WTC11 (cell line): ENCODE measurements around the gene ENDOV. TPM values are rescaled to one million over a fixed set of nuclear protein-coding genes. Genes with fewer than 3 reads are reported as not detected.

Experiments
- ATAC-seq: fragments of 200-7000 bp; cut with Tn5 transposase; 2 replicates; pipeline ENCODE4 v1.10.0; 2021; ENCODE audit warnings: mild to moderate bottlenecking, moderate library complexity
- CTCF ChIA-PET: fragments of 300-600 bp; sonication (Branson Sonifier 250); formaldehyde crosslinking; loops from one replicate; lab custom pipeline; 2021; ENCODE audit warnings: antibody characterized with exemption; lab: Charles Lee
- POLR2A ChIA-PET: fragments of 350-600 bp; sonication (Branson Sonifier 250); formaldehyde crosslinking; loops from one replicate; lab custom pipeline; 2021; ENCODE audit warnings: antibody characterized with exemption; lab: Charles Lee
- DNase-seq: peaks from one replicate; pipeline ENCODE4 v3.0.0; 2021; ENCODE audit warnings: low spot score
- H3K27ac Mint-ChIP-seq: 2 replicates; pipeline ENCODE4 v1.8.0; 2021; ENCODE audit warnings: mixed read lengths
- H3K27me3 Mint-ChIP-seq: 2 replicates; pipeline ENCODE4 v1.8.0; 2021; ENCODE audit warnings: low read depth, mild to moderate bottlenecking, moderate library complexity, mixed read lengths
- H3K36me3 Mint-ChIP-seq: 2 replicates; pipeline ENCODE4 v1.8.0; 2021; ENCODE audit warnings: mixed read lengths
- H3K4me1 Mint-ChIP-seq: 2 replicates; pipeline ENCODE4 v1.8.0; 2022; ENCODE audit warnings: mixed read lengths
- H3K4me3 Mint-ChIP-seq: 2 replicates; pipeline ENCODE4 v1.8.0; 2021; ENCODE audit warnings: mild to moderate bottlenecking, moderate library complexity, mixed read lengths
- H3K9me3 Mint-ChIP-seq: 2 replicates; pipeline ENCODE4 v1.8.0; 2021; ENCODE audit warnings: mixed read lengths
- ATF6 ChIP-seq: sonication (generic); formaldehyde crosslinking; IDR thresholded peaks from 2 replicates; pipeline ENCODE4 v1.8.1; 2023; ENCODE audit warnings: mild to moderate bottlenecking, missing genetic modification reagents
- E2F5 ChIP-seq: sonication (generic); formaldehyde crosslinking; IDR thresholded peaks from 2 replicates; pipeline ENCODE4 v1.8.1; 2022; ENCODE audit warnings: mild to moderate bottlenecking, moderate library complexity, missing genetic modification reagents
- ESRRA ChIP-seq: sonication (generic); formaldehyde crosslinking; IDR thresholded peaks from 2 replicates; pipeline ENCODE4 v1.8.1; 2022; ENCODE audit warnings: mild to moderate bottlenecking, missing genetic modification reagents, borderline replicate concordance
- FOXJ3 ChIP-seq: sonication (generic); formaldehyde crosslinking; IDR thresholded peaks from 2 replicates; pipeline ENCODE4 v1.9.0; 2021; ENCODE audit warnings: missing genetic modification reagents, mild to moderate bottlenecking, borderline replicate concordance
- FOXP4 ChIP-seq: sonication (generic); formaldehyde crosslinking; IDR thresholded peaks from 2 replicates; pipeline ENCODE4 v1.8.0; 2022; ENCODE audit warnings: mild to moderate bottlenecking, missing genetic modification reagents
- GTF2I ChIP-seq: fragments of 250-450 bp; sonication (Bioruptor Pico); conservative IDR thresholded peaks from 2 replicates; pipeline ENCODE4 v1.4.0; 2021; ENCODE audit warnings: mild to moderate bottlenecking
- JUN ChIP-seq: sonication (generic); formaldehyde crosslinking; IDR thresholded peaks from 2 replicates; pipeline ENCODE4 v1.8.0; 2023; ENCODE audit warnings: mild to moderate bottlenecking, missing genetic modification reagents
- MAX ChIP-seq: sonication (generic); formaldehyde crosslinking; IDR thresholded peaks from 2 replicates; pipeline ENCODE4 v1.8.0; 2022; ENCODE audit warnings: mild to moderate bottlenecking, missing genetic modification reagents
- NR1H2 ChIP-seq: sonication (generic); formaldehyde crosslinking; IDR thresholded peaks from 2 replicates; pipeline ENCODE4 v1.9.0; 2021; ENCODE audit warnings: mild to moderate bottlenecking, moderate library complexity, missing genetic modification reagents
- OVOL2 ChIP-seq: fragments of 250-450 bp; sonication (Bioruptor Pico); IDR thresholded peaks from 2 replicates; pipeline ENCODE4 v1.9.0; 2021; ENCODE audit warnings: mild to moderate bottlenecking, borderline replicate concordance
- PRDM15 ChIP-seq: sonication (generic); formaldehyde crosslinking; IDR thresholded peaks from 2 replicates; pipeline ENCODE4 v1.8.0; 2022; ENCODE audit warnings: missing genetic modification reagents
- USF2 ChIP-seq: sonication (generic); formaldehyde crosslinking; IDR thresholded peaks from 2 replicates; pipeline ENCODE4 v1.8.1; 2023; ENCODE audit warnings: mild to moderate bottlenecking, missing genetic modification reagents, moderate library complexity
- ZNF219 ChIP-seq: sonication (generic); formaldehyde crosslinking; IDR thresholded peaks from 2 replicates; pipeline ENCODE4 v1.8.0; 2023; ENCODE audit warnings: missing genetic modification reagents, mild to moderate bottlenecking, borderline replicate concordance
- ZNF263 ChIP-seq: sonication (generic); formaldehyde crosslinking; IDR thresholded peaks from 2 replicates; pipeline ENCODE4 v1.8.1; 2022; ENCODE audit warnings: low read depth, mild to moderate bottlenecking, moderate library complexity, missing genetic modification reagents
- ZNF396 ChIP-seq: fragments of 250-450 bp; sonication (Bioruptor Pico); IDR thresholded peaks from 2 replicates; pipeline ENCODE4 v1.8.0; 2021; ENCODE audit warnings: mild to moderate bottlenecking, moderate library complexity, borderline replicate concordance
- total RNA-seq: library from RNA; stranded (reverse); gene quantifications from 3 replicates; pipeline ENCODE4 v1.2.3, GENCODE V29; 2021

Gene ENDOV
- total RNA-seq, 1 experiment from 2014 or later, result 25.2 TPM

- no peak for TF ChIP-seq E2F5
- no peak for TF ChIP-seq NR1H2 (CRISPR knock-in tag)
- TF ChIP-seq USF2 (CRISPR knock-in tag), result no peak
- TF ChIP-seq OVOL2, result no peak
- TF ChIP-seq, all 79 proteins: peak for 0
- no peak overlapping the region for H3K4me3 Mint-ChIP-seq
- DNase-seq (no peak), ATAC-seq (no peak)
- peaks cover 15% of the 10 kb centered on the region for H3K4me1 Mint-ChIP-seq
- H3K36me3 Mint-ChIP-seq, result no peaks in the 10 kb centered on the region
- H3K9me3 Mint-ChIP-seq, result no peaks in the 10 kb centered on the region
- CTCF ChIA-PET, result interaction anchor here (0.6 to 1.5 kb wide), 2 partner anchors 25 to 351 kb away, joined by 3 to 7 read pairs; partner anchors contain the start of gene GAA
- POLR2A ChIA-PET, result no interaction called here
- peaks cover 17% of the 10 kb centered on the region for H3K27me3 Mint-ChIP-seq
- no peak overlapping the region for H3K27ac Mint-ChIP-seq
Observed at GRCh38 chr17:80452173-80452915, 37.4 kb downstream of the ENDOV start.

- H3K4me3 Mint-ChIP-seq, result peak overlapping the region; percentile 91
- no peak for DNase-seq
- TF ChIP-seq JUN (CRISPR knock-in tag) (no peak), MAX (CRISPR knock-in tag) (no peak), PRDM15 (CRISPR knock-in tag) (no peak), OVOL2 (no peak), ZNF263 (CRISPR knock-in tag) (no peak)
- H3K36me3 Mint-ChIP-seq, result no peaks in the 10 kb centered on the region
- no peak for ATAC-seq
- ChIA-PET CTCF (interaction anchor here (0.6 to 2.5 kb wide), 4 partner anchors 25 to 352 kb away, joined by 3 to 24 read pairs (median 6); partner anchors contain the start of gene GAA), POLR2A (no interaction called here)
- peak overlapping the region; percentile 49; the same call in 1 of the 2 replicates for H3K27ac Mint-ChIP-seq
- H3K9me3 Mint-ChIP-seq, result no peaks in the 10 kb centered on the region
- H3K27me3 Mint-ChIP-seq, result peaks cover 24% of the 10 kb centered on the region
- H3K4me1 Mint-ChIP-seq, result peaks cover 15% of the 10 kb centered on the region
Observed at GRCh38 chr17:80453126-80453997, 38.4 kb downstream of the ENDOV start.

- POLR2A ChIA-PET, result interaction anchor here (0.6 to 0.9 kb wide), 4 partner anchors 19 to 785 kb away, joined by 3 to 5 read pairs (median 3); partner anchors contain the start of gene NDUFAF8
- TF ChIP-seq ZNF396 (no peak), ZNF219 (CRISPR knock-in tag) (no peak), ATF6 (CRISPR knock-in tag) (no peak), FOXJ3 (CRISPR knock-in tag) (no peak), FOXP4 (CRISPR knock-in tag) (no peak), GTF2I (CRISPR knock-in tag) (peak; percentile 93), ESRRA (CRISPR knock-in tag) (0 out of 2 replicates have a peak, but pooled peaks have one; percentile 52)
Observed at GRCh38 chr17:80453998-80454556, 39.1 kb downstream of the ENDOV start.

More at GRCh38 chr17:80453998-80454556, 39.1 kb downstream of the ENDOV start:
- Mint-ChIP-seq H3K9me3 (no peaks in the 10 kb centered on the region), H3K27me3 (peaks cover 30% of the 10 kb centered on the region), H3K4me1 (peaks cover 15% of the 10 kb centered on the region), H3K36me3 (no peaks in the 10 kb centered on the region), H3K4me3 (peak overlapping the region; percentile 91), H3K27ac (peak overlapping the region; percentile 92)
- DNase-seq (no peak), ATAC-seq (peak; percentile 6; the same call in 1 of the 2 replicates)
- CTCF ChIA-PET, result interaction anchor here (0.6 to 2.5 kb wide), 11 partner anchors 11 to 445 kb away, joined by 3 to 24 read pairs (median 4); partner anchors contain the start of gene NPTX1
